Measurements from ENCODE around the gene LRRC23. TPM values are rescaled to one million over a fixed set of nuclear protein-coding genes. Genes with fewer than 3 reads are reported as not detected.
A peak's percentile ranks its signal among the peaks of the same experiment; 100 is the strongest.

LRRC23 gene
- polyA plus RNA-seq, 1 experiment: 10.6 TPM

DNA sequence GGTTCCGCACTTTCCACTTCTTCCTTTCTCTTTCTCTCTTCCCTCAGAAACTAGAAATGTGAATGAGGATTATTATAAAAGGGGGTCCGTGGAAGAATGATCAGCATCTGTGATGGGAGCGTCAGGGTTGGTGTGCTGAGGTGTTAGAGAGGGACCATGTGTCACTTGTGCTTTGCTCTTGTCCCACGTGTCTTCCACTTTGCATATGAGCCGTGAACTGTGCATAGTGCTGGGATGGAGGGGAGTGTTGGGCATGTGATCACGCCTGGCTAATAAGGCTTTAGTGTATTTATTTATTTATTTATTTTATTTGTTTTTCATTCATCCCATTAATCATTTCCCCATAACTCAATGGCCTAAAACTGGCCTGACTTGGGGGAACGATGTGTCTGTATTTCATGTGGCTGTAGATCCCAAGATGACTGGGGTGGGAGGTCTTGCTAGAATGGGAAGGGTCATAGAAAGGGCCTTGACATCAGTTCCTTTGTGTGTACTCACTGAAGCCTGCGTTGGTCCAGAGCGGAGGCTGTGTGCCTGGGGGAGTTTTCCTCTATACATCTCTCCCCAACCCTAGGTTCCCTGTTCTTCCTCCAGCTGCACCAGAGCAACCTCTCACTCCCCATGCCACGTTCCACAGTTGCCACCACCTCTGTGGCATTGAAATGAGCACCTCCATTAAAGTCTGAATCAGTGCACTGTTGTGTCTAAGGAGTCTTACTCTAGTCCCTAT, 18.5 kb downstream of the LRRC23 start:
- DNase-seq (ENCODE audit: low read depth, low spot score): no peak
- Histone ChIP-seq H3K27me3 (ENCODE audit: control insufficient read depth, insufficient read depth, low read length) (no peaks in the 10 kb centered on the region), H3K27ac (ENCODE audit: low read depth, low read length) (no peak overlapping the region), H3K4me3 (ENCODE audit: low read depth, low read length) (no peak overlapping the region), H3K9me3 (ENCODE audit: control insufficient read depth, insufficient read depth, low read length) (no peaks in the 10 kb centered on the region)
- ChIA-PET POLR2A (interaction anchor here (1.1 to 2.8 kb wide), 2 partner anchors 20 to 50 kb away, joined by 3 to 36 read pairs; partner anchors contain the start of genes C12orf57, RNU7-1 and SPSB2), CTCF (interaction anchor here (0.8 to 3.9 kb wide), 8 partner anchors 11 to 221 kb away, joined by 3 to 49 read pairs (median 16); no protein-coding TSS in a partner anchor)
- TF ChIP-seq, protein P1, sequence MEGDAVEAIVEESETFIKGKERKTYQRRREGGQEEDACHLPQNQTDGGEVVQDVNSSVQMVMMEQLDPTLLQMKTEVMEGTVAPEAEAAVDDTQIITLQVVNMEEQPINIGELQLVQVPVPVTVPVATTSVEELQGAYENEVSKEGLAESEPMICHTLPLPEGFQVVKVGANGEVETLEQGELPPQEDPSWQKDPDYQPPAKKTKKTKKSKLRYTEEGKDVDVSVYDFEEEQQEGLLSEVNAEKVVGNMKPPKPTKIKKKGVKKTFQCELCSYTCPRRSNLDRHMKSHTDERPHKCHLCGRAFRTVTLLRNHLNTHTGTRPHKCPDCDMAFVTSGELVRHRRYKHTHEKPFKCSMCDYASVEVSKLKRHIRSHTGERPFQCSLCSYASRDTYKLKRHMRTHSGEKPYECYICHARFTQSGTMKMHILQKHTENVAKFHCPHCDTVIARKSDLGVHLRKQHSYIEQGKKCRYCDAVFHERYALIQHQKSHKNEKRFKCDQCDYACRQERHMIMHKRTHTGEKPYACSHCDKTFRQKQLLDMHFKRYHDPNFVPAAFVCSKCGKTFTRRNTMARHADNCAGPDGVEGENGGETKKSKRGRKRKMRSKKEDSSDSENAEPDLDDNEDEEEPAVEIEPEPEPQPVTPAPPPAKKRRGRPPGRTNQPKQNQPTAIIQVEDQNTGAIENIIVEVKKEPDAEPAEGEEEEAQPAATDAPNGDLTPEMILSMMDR (IDR thresholded peaks at IDR 0.05; ENCODE audit: low read depth, low read length): no peak

DNA sequence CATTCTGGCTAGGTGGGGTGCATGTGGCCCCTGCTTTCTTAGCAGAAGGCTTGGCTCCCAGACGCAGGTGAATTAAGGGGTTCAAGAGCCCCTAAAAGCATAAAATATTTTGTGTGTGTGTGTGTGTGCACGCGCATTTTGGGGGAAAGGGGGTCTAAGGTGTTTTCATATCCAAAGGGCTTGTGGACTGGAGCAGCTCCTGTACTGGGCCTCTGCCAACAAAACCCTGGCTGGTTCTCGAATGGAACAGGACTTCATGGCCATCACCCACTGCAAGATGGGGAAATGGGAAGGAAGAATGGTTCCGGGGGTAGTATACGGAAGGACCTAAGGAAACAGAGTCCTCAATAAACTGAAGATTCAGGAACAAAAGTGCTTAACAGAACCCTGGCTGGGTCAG, 19.2 kb downstream of the LRRC23 start:
- H3K4me3 ChIP-seq (ENCODE audit: low read depth, low read length): no peak overlapping the region
- ChIA-PET CTCF (interaction anchor here (0.5 to 3.9 kb wide), 25 partner anchors 8 to 390 kb away, joined by 3 to 49 read pairs (median 5); partner anchors contain the start of genes C12orf57, GAPDH, RNU7-1 and SPSB2), POLR2A (interaction anchor here (1.1 to 2.8 kb wide), 2 partner anchors 12 to 20 kb away, joined by 5 to 36 read pairs; partner anchors contain the start of genes C12orf57 and RNU7-1)
- DNase-seq (ENCODE audit: low read depth, low spot score): no peak
- H3K27ac ChIP-seq (ENCODE audit: low read depth, low read length): no peak overlapping the region
- H3K9me3 ChIP-seq (ENCODE audit: control insufficient read depth, insufficient read depth, low read length): no peaks in the 10 kb centered on the region
- no peaks in the 10 kb centered on the region for H3K27me3 ChIP-seq (ENCODE audit: control insufficient read depth, insufficient read depth, low read length)
- TF ChIP-seq, protein P1 (IDR thresholded peaks at IDR 0.05; ENCODE audit: low read depth, low read length): no peak

DNA sequence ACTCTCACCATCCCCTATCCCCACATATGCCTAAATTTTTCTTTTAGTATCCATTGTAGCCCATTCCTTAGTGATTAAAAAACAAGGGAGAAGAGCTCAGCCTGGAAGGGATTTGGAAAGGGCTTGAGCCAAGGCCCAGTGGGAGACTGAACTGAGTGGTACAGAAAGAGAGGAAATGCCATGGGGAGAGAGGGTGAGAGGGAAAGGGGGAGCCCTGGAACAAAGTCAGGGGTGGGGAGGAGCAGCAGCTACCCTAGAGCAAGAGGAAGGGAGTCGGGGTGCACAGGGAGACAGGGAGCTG, 20.6 kb downstream of the LRRC23 start:
- TF ChIP-seq, protein P1 (IDR thresholded peaks at IDR 0.05; ENCODE audit: low read depth, low read length): no peak
- CTCF ChIA-PET: interaction anchor here (0.7 to 3.9 kb wide), 17 partner anchors 9 to 219 kb away, joined by 3 to 49 read pairs (median 8); partner anchors contain the start of genes LRRC23 and SPSB2
- POLR2A ChIA-PET: interaction anchor here (0.8 to 3.0 kb wide), 11 partner anchors 10 to 57 kb away, joined by 3 to 36 read pairs (median 4); partner anchors contain the start of genes C12orf57, ENO2, RNU7-1 and SPSB2
- H3K9me3 ChIP-seq (ENCODE audit: control insufficient read depth, insufficient read depth, low read length): no peaks in the 10 kb centered on the region
- no peak for DNase-seq (ENCODE audit: low read depth, low spot score)
- peak overlapping the region; percentile 68; the same call in 1 of the 2 replicates for H3K4me3 ChIP-seq (ENCODE audit: low read depth, low read length)
- no peaks in the 10 kb centered on the region for H3K27me3 ChIP-seq (ENCODE audit: control insufficient read depth, insufficient read depth, low read length)
- peak overlapping the region; percentile 90 for H3K27ac ChIP-seq (ENCODE audit: low read depth, low read length)

DNA sequence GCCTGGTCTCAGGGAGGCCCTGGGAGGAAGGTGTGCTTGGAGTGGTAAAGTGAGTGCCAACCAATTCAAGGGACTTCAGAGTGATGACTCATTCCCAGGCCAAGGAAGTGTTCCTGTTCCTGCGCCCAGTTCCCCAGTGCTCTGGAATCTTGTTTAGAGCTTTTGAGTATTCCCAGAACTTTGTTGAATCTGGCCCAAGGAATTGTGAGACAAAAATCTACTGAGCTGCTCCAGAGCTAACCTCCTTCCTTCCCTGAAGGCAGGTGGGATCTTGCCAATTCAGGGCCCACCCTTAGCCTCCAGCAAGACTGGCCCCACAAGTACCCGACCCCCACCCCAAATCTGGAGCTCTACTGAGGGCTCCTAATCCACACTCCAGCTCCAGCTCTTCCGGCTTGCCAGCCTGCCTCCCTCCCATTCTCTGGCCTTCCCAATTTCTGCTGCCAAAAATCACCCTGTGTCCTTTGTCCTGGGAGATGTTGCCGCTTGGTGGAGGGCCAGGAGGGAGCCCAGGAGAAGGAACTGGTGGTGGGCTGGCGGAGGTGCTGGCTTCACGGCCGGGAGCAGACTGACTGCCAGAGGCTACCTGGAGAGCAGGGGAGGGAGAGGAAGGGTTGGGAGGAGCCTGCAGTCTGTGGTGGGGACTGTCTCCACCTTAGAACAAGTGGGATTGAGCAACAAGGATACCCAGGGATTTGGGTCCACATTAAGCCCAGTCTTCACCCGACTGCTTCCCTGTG, 21.1 kb downstream of the LRRC23 start:
- H3K27me3 ChIP-seq (ENCODE audit: control insufficient read depth, insufficient read depth, low read length): no peaks in the 10 kb centered on the region
- H3K27ac ChIP-seq (ENCODE audit: low read depth, low read length): peak overlapping the region; percentile 90
- H3K4me3 ChIP-seq (ENCODE audit: low read depth, low read length): peak overlapping the region; percentile 68
- DNase-seq (ENCODE audit: low read depth, low spot score): peak; percentile 55
- POLR2A ChIA-PET: interaction anchor here (0.6 to 3.0 kb wide), 12 partner anchors 10 to 402 kb away, joined by 3 to 36 read pairs (median 4); partner anchors contain the start of genes C12orf57, ENO2, RNU7-1 and SPSB2
- CTCF ChIA-PET: interaction anchor here (0.7 to 3.9 kb wide), 17 partner anchors 9 to 219 kb away, joined by 3 to 49 read pairs (median 8); partner anchors contain the start of genes LRRC23 and SPSB2
- no peaks in the 10 kb centered on the region for H3K9me3 ChIP-seq (ENCODE audit: control insufficient read depth, insufficient read depth, low read length)
- TF ChIP-seq, protein P1 (IDR thresholded peaks at IDR 0.05; ENCODE audit: low read depth, low read length): no peak

All from AG04450 (cell line).